Calu3 (cell line): Measurements from ENCODE around the gene THADA. TPM values are rescaled to one million over a fixed set of nuclear protein-coding genes. Genes with fewer than 3 reads are reported as not detected.

Source experiments
- BruUV-seq: library from RNA; stranded (reverse); fragments of 400-500 nt; replicated peaks from 2 replicates; lab custom pipeline; 2021; lab: Mats Ljungman, UMichigan
- CTCF ChIA-PET: fragments of 300-600 bp; sonication (Branson Sonifier 250); formaldehyde crosslinking; loops from one replicate; lab custom pipeline; 2022; ENCODE audit warnings: antibody characterized with exemption; lab: Charles Lee
- DNase-seq: peaks from one replicate; pipeline ENCODE4 v3.0.0; 2022
- H3K27ac Mint-ChIP-seq: one replicate; pipeline ENCODE4 v1.8.0; 2022; ENCODE audit warnings: mixed read lengths; ENCODE audit not compliant: unreplicated experiment
- H3K27me3 Mint-ChIP-seq: one replicate; pipeline ENCODE4 v1.8.0; 2022; ENCODE audit warnings: mixed read lengths; ENCODE audit not compliant: unreplicated experiment
- H3K36me3 Mint-ChIP-seq: one replicate; pipeline ENCODE4 v1.8.0; 2022; ENCODE audit warnings: mild to moderate bottlenecking, moderate library complexity, mixed read lengths; ENCODE audit not compliant: insufficient read depth, unreplicated experiment
- H3K4me1 Mint-ChIP-seq: one replicate; pipeline ENCODE4 v1.8.0; 2022; ENCODE audit warnings: mild to moderate bottlenecking, low read depth, mixed read lengths; ENCODE audit not compliant: unreplicated experiment
- H3K4me3 Mint-ChIP-seq: one replicate; pipeline ENCODE4 v1.8.0; 2022; ENCODE audit warnings: mild to moderate bottlenecking, low read depth, moderate library complexity, mixed read lengths; ENCODE audit not compliant: unreplicated experiment
- H3K9me3 Mint-ChIP-seq: one replicate; pipeline ENCODE4 v1.8.0; 2022; ENCODE audit warnings: low read depth, mixed read lengths; ENCODE audit not compliant: unreplicated experiment
- intact Hi-C: fragments of 100-400 bp; cut with micrococcal nuclease; formaldehyde crosslinking; loops from one replicate; pipeline ENCODE4 v1.10.0; 2022; ENCODE audit not compliant: unreplicated experiment
- total RNA-seq: library from RNA; stranded (reverse); gene quantifications from 2 replicates; pipeline ENCODE4 v1.2.3, GENCODE V29; 2022
- TF ChIP-seq, protein P1 (sequence below): fragments of 200-600 bp; IDR thresholded peaks from one replicate; pipeline ENCODE4 v1.8.0; 2022; ENCODE audit warnings: antibody characterized with exemption; ENCODE audit not compliant: unreplicated experiment

The THADA gene
- total RNA-seq, 1 experiment from 2014 or later = 35.5 TPM

DNA sequence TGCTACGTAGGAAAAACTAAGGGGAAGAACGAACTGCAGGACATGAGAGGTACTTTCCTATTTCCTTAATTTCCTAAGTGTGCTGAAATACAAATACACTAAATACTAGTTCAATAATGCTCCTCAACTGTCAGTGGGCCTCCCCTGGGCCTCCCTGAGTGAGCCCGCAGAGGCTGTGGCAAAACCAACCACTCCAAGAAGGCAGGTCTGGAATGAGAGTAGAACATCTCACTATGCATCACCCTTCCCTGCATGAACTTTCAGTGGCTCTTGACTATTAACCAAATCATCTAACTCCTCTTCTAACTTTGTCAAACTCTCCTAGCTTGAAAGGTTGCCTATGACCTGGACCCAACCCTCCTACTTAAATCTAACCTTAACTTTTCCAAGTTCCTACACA, 84.6 kb downstream of the THADA start:
- no peaks in the 10 kb centered on the region for H3K9me3 Mint-ChIP-seq
- peaks cover 4% of the 10 kb centered on the region for H3K36me3 Mint-ChIP-seq
- H3K4me1 Mint-ChIP-seq = peaks cover 7% of the 10 kb centered on the region
- TF ChIP-seq, protein P1, sequence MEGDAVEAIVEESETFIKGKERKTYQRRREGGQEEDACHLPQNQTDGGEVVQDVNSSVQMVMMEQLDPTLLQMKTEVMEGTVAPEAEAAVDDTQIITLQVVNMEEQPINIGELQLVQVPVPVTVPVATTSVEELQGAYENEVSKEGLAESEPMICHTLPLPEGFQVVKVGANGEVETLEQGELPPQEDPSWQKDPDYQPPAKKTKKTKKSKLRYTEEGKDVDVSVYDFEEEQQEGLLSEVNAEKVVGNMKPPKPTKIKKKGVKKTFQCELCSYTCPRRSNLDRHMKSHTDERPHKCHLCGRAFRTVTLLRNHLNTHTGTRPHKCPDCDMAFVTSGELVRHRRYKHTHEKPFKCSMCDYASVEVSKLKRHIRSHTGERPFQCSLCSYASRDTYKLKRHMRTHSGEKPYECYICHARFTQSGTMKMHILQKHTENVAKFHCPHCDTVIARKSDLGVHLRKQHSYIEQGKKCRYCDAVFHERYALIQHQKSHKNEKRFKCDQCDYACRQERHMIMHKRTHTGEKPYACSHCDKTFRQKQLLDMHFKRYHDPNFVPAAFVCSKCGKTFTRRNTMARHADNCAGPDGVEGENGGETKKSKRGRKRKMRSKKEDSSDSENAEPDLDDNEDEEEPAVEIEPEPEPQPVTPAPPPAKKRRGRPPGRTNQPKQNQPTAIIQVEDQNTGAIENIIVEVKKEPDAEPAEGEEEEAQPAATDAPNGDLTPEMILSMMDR = no peak
- intact Hi-C loops = no loop called here
- no peaks in the 10 kb centered on the region for H3K27me3 Mint-ChIP-seq
- CTCF ChIA-PET = interaction anchor here (0.7 kb wide), 1 partner anchor 672 kb away, joined by 3 read pairs; no protein-coding TSS in a partner anchor
- no peak overlapping the region for H3K4me3 Mint-ChIP-seq
- no TSS peak for BruUV-seq
- H3K27ac Mint-ChIP-seq = no peak overlapping the region
- no peak for DNase-seq

- H3K27ac Mint-ChIP-seq = no peak overlapping the region
- BruUV-seq = no TSS peak
- CTCF ChIA-PET = interaction anchor here (0.7 kb wide), 1 partner anchor 15 kb away, joined by 3 read pairs; no protein-coding TSS in a partner anchor
- no peak overlapping the region for H3K4me3 Mint-ChIP-seq
- no peaks in the 10 kb centered on the region for H3K9me3 Mint-ChIP-seq
- no peaks in the 10 kb centered on the region for H3K4me1 Mint-ChIP-seq
- TF ChIP-seq, protein P1 = no peak
- no peaks in the 10 kb centered on the region for H3K27me3 Mint-ChIP-seq
- no peak for DNase-seq
- intact Hi-C loops = no loop called here
- peaks cover 4% of the 10 kb centered on the region for H3K36me3 Mint-ChIP-seq
Measured at GRCh38 chr2:43509886-43510285, 86.0 kb downstream of the THADA start.

- no peak for DNase-seq
- no peak overlapping the region for H3K27ac Mint-ChIP-seq
- H3K4me1 Mint-ChIP-seq = no peaks in the 10 kb centered on the region
- peaks cover 5% of the 10 kb centered on the region for H3K36me3 Mint-ChIP-seq
- H3K27me3 Mint-ChIP-seq = no peaks in the 10 kb centered on the region
- CTCF ChIA-PET = no interaction called here
- TF ChIP-seq, protein P1 = no peak
- intact Hi-C loops = no loop called here
- no TSS peak for BruUV-seq
- H3K4me3 Mint-ChIP-seq = no peak overlapping the region
- no peaks in the 10 kb centered on the region for H3K9me3 Mint-ChIP-seq
Measured at GRCh38 chr2:43508209-43508608, 87.6 kb downstream of the THADA start.

GRCh38 chr2:43507137-43507536, 88.7 kb downstream of the THADA start:
- no TSS peak for BruUV-seq
- Mint-ChIP-seq H3K4me3 (no peak overlapping the region), H3K36me3 (peaks cover 5% of the 10 kb centered on the region), H3K9me3 (no peaks in the 10 kb centered on the region), H3K27ac (no peak overlapping the region), H3K4me1 (no peaks in the 10 kb centered on the region), H3K27me3 (no peaks in the 10 kb centered on the region)
- intact Hi-C loops = no loop called here
- CTCF ChIA-PET = no interaction called here
- TF ChIP-seq, protein P1 = no peak
- DNase-seq = no peak
